ENCODE data around the gene C3orf22.

C3orf22 gene, protein sequence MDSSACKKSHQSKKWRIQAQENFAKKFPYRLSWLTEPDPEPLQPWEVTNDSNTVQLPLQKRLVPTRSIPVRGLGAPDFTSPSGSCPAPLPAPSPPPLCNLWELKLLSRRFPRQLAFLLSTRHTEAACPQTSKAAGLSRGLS

DNA sequence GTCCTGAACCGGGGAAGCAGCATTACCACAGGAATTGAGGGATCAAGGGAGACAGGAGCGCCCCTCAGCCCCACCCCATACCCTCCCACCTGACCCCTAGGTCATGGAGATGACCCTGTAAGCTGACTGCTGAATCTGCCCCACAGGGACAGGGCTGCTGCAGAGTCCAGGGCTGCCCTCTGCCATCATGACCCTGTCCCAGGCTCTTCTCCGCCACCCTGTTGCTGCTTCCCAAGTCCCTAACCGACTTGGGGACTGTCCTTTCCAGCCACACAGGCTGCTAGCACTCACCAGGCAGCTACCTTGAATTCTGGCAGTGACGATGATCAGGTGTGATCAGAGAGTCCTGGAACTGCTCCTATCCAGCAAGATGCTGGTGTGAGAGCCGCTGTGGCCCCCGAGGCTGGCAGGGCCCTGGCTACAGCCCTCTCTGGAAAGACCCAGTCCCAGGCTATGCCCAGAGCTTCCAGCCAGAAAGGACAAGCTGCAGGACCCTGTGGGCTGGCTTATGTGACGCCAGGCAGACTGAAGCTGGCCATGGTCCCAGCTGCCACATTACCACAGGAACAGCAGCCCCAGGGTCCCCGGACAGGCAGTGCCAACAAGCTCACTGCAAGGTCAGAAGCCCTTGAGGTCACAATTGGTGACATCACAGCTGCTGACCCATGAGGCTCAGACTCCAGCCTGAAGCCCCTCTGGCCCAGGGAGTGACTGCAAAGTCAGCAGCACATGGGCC, at the start of gene C3orf22:
Gene C3orf22 (minus strand): TSS at position 597 of the 736 bp plus-strand sequence. CDS start 5,542 bp downstream, outside the sequence.
- TF ChIP-seq GATA2 (IDR thresholded peaks at IDR 0.05; ENCODE audit: low read depth, low read length) (no peak), GATA3 (IDR thresholded peaks at IDR 0.05; ENCODE audit: low read depth, low read length) (no peak)

DNA sequence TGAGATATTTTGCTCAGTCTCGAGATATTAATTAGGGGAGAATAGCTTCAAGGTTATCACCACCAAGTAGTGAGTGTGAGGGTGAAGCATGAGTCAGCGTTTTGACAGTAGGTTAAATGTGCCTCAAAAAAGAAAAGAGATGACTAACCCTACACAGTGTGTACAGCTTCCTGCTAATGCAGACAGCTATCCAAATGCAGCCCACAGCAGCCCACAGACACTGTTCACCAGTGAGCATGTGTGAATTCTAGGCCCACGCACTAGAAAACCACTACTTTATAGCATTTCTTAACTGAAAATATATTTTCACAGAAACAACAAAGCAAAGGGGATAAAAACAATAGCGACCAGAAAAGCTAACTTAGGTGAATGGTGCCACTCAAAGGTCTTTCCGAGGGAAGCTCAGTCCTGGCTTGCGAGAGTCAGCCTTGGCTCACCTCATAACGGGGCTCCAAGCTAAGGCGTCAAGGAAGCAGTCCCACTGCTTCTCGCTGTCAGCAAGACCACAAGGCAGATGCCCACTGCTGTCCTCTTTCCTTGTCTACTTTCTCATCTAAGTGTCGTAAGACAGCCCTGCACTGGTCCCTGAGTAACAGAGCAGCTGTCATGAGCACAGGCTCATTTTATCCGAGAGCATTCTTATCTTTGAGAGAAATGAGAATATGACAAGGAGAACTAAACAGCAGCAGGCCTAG, 48.6 kb upstream of the C3orf22 start:
- TF ChIP-seq GATA3 (IDR thresholded peaks at IDR 0.05; ENCODE audit: low read depth, low read length) (no peak), GATA2 (IDR thresholded peaks at IDR 0.05; ENCODE audit: low read depth, low read length) (no peak)

- no peak for TF ChIP-seq GATA3 (IDR thresholded peaks at IDR 0.05; ENCODE audit: low read depth, low read length)
- TF ChIP-seq GATA2 (IDR thresholded peaks at IDR 0.05; ENCODE audit: low read depth, low read length), result no peak
Observed at GRCh38 chr3:126606001-126606400, 47.3 kb upstream of the C3orf22 start.

- TF ChIP-seq GATA2 (IDR thresholded peaks at IDR 0.05; ENCODE audit: low read depth, low read length) (no peak), GATA3 (IDR thresholded peaks at IDR 0.05; ENCODE audit: low read depth, low read length) (no peak)
Observed at GRCh38 chr3:126604691-126605090, 46.0 kb upstream of the C3orf22 start.

- no peak for TF ChIP-seq GATA3 (IDR thresholded peaks at IDR 0.05; ENCODE audit: low read depth, low read length)
- TF ChIP-seq GATA2 (IDR thresholded peaks at IDR 0.05; ENCODE audit: low read depth, low read length), result no peak
Observed at GRCh38 chr3:126599101-126599500, 40.4 kb upstream of the C3orf22 start.

DNA sequence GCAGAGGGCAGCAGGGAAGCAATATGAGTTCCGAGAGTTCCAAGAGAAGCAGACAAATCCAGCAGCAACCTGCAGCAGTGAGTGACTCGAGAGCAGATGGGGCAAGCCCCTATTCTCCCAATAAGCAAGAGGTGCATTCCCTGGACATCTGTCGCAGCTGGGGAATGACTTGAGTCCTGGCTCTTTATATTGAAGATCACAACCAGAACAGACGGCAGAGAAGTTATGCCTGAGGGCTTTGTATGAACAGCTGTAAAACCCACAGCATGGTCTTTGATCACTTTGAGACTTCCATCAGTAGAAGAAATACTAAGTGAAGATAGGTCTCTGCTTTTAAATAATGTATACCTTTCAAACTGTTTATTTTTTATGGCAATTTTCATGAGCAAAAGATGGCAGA, 23.6 kb upstream of the C3orf22 start:
- no peak for TF ChIP-seq GATA2 (IDR thresholded peaks at IDR 0.05; ENCODE audit: low read depth, low read length)
- TF ChIP-seq GATA3 (IDR thresholded peaks at IDR 0.05; ENCODE audit: low read depth, low read length), result no peak

- TF ChIP-seq GATA2 (IDR thresholded peaks at IDR 0.05; ENCODE audit: low read depth, low read length) (no peak), GATA3 (IDR thresholded peaks at IDR 0.05; ENCODE audit: low read depth, low read length) (no peak)
Observed at GRCh38 chr3:126581569-126581968, 22.8 kb upstream of the C3orf22 start.

GRCh38 chr3:126580746-126581145, 22.0 kb upstream of the C3orf22 start:
- no peak for TF ChIP-seq GATA2 (IDR thresholded peaks at IDR 0.05; ENCODE audit: low read depth, low read length)
- no peak for TF ChIP-seq GATA3 (IDR thresholded peaks at IDR 0.05; ENCODE audit: low read depth, low read length)

GRCh38 chr3:126578702-126579101, 20.0 kb upstream of the C3orf22 start:
- TF ChIP-seq GATA2 (IDR thresholded peaks at IDR 0.05; ENCODE audit: low read depth, low read length) (no peak), GATA3 (IDR thresholded peaks at IDR 0.05; ENCODE audit: low read depth, low read length) (no peak)

DNA sequence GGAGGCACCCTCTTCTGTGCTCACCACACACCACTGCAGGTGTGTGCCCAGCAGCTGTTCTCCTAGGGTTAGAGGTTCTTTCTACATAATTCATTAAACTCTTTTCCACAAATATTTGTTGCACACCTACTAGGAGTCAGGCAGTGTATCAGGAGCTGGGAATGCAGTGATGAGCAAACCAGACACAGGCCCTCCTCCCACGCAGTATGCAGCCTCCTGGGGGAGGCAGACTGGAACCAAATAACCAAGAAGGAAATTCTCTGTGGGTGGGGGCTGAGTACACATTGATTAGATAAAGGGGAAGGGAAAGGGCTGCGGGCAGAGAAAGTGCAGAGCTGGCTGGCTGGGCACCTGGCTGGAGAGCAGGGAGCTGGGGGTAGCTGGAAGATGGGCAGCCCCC, 18.5 kb upstream of the C3orf22 start:
- TF ChIP-seq GATA3 (IDR thresholded peaks at IDR 0.05; ENCODE audit: low read depth, low read length), result no peak
- TF ChIP-seq GATA2 (IDR thresholded peaks at IDR 0.05; ENCODE audit: low read depth, low read length), result no peak

- no peak for TF ChIP-seq GATA3 (IDR thresholded peaks at IDR 0.05; ENCODE audit: low read depth, low read length)
- no peak for TF ChIP-seq GATA2 (IDR thresholded peaks at IDR 0.05; ENCODE audit: low read depth, low read length)
Observed at GRCh38 chr3:126573492-126574117, 14.9 kb upstream of the C3orf22 start.

- TF ChIP-seq GATA3 (IDR thresholded peaks at IDR 0.05; ENCODE audit: low read depth, low read length) (no peak), GATA2 (IDR thresholded peaks at IDR 0.05; ENCODE audit: low read depth, low read length) (no peak)
Observed at GRCh38 chr3:126571078-126571477, 12.3 kb upstream of the C3orf22 start.

GRCh38 chr3:126570103-126570541, 11.4 kb upstream of the C3orf22 start:
- TF ChIP-seq GATA2 (IDR thresholded peaks at IDR 0.05; ENCODE audit: low read depth, low read length) (no peak), GATA3 (IDR thresholded peaks at IDR 0.05; ENCODE audit: low read depth, low read length) (no peak)

DNA sequence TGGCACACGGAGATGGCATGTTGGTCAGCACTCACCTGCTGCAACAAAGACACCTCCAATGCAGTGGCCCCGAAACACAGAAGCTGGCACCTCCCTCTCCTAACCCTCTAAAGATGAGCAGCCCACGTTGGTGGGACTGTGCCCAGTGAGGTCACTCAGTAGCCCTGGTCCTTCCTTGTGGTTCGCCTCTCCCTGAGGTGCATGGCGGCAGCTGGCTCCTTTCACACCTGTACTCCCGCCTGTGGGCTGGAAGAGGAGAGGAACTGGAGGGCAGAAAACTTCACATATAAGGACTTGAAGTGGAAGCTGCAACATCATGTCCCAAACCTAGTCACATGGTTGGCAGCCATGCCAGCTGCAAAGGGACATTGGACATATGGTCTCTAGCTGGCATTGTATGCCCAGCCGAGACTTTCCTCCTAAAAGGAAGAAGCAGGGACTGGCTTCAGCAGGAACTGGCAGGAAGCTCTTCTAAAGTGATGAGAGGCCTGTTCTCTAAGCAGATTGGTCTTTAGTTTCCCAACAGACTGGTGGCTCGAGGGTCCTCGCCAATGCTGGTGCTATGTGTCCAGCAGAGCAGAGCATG, 10.8 kb upstream of the C3orf22 start:
- TF ChIP-seq GATA3 (IDR thresholded peaks at IDR 0.05; ENCODE audit: low read depth, low read length) (no peak), GATA2 (IDR thresholded peaks at IDR 0.05; ENCODE audit: low read depth, low read length) (no peak)
